RWPE2 (cell line): ENCODE measurements around the gene ARL6IP6.

Source experiments
- ATAC-seq: fragments of 200-7000 bp; cut with Tn5 transposase; 3 replicates; pipeline ENCODE4 v1.9.1; 2021; ENCODE audit warnings: low read depth
- DNase-seq: peaks from one replicate; pipeline ENCODE4 v3.0.0-alpha.2; 2020; ENCODE audit warnings: low spot score
- H3K27ac ChIP-seq: fragments of 450-650 bp; 2 replicates; pipeline ENCODE4 v1.5.1; 2017; ENCODE audit warnings: mild to moderate bottlenecking; ENCODE audit not compliant: poor library complexity, severe bottlenecking
- H3K27me3 ChIP-seq: fragments of 250-450 bp; sonication (Bioruptor Pico); 2 replicates; pipeline ENCODE4 v1.5.1; 2021; ENCODE audit warnings: mild to moderate bottlenecking, moderate library complexity; ENCODE audit not compliant: insufficient read depth, poor library complexity, severe bottlenecking
- H3K36me3 ChIP-seq: fragments of 250-450 bp; sonication (Bioruptor Pico); 2 replicates; pipeline ENCODE4 v1.5.1; 2020; ENCODE audit warnings: low read depth, mild to moderate bottlenecking, moderate library complexity
- H3K4me1 ChIP-seq: fragments of 250-450 bp; sonication (Bioruptor Pico); 2 replicates; pipeline ENCODE4 v1.5.1; 2021; ENCODE audit warnings: mild to moderate bottlenecking, moderate library complexity; ENCODE audit not compliant: insufficient read depth, poor library complexity, severe bottlenecking
- H3K4me3 ChIP-seq: fragments of 250-450 bp; sonication (Bioruptor Pico); 2 replicates; pipeline ENCODE4 v1.5.1; 2021; ENCODE audit warnings: mild to moderate bottlenecking, moderate library complexity; ENCODE audit not compliant: severe bottlenecking
- H3K9me3 ChIP-seq: fragments of 250-450 bp; sonication (Bioruptor Pico); 2 replicates; pipeline ENCODE4 v1.5.1; 2021; ENCODE audit warnings: mild to moderate bottlenecking, moderate library complexity; ENCODE audit not compliant: severe bottlenecking
- CTCF ChIP-seq: fragments of 450-650 bp; IDR thresholded peaks from one replicate; pipeline ENCODE4 v1.5.1; 2017; ENCODE audit warnings: mild to moderate bottlenecking, moderate library complexity; ENCODE audit not compliant: poor library complexity, severe bottlenecking

Gene ARL6IP6

GRCh38 chr2:152715112-152715511, 3.3 kb upstream of the ARL6IP6 start:
- Histone ChIP-seq H3K36me3 (peaks cover 59% of the 10 kb centered on the region), H3K27ac (no peak overlapping the region), H3K4me1 (peaks cover 10% of the 10 kb centered on the region), H3K9me3 (no peaks in the 10 kb centered on the region), H3K27me3 (no peaks in the 10 kb centered on the region), H3K4me3 (no peak overlapping the region)
- ATAC-seq (no peak), DNase-seq (no peak)
- TF ChIP-seq CTCF = no peak

- ATAC-seq (no peak), DNase-seq (no peak)
- TF ChIP-seq CTCF = peak; percentile 72
- H3K4me1 ChIP-seq = peaks cover 10% of the 10 kb centered on the region
- H3K9me3 ChIP-seq = no peaks in the 10 kb centered on the region
- peak overlapping the region; percentile 84 for H3K27ac ChIP-seq
- H3K27me3 ChIP-seq = no peaks in the 10 kb centered on the region
- peak overlapping the region; percentile 80 for H3K4me3 ChIP-seq
- peaks cover 51% of the 10 kb centered on the region for H3K36me3 ChIP-seq
Observed at GRCh38 chr2:152715854-152716428, 2.5 kb upstream of the ARL6IP6 start.

- no peak for TF ChIP-seq CTCF
- H3K4me3 ChIP-seq = peak overlapping the region; percentile 80
- ATAC-seq (peak; percentile 2; the same call in 1 of the 3 replicates), DNase-seq (no peak)
- no peaks in the 10 kb centered on the region for H3K9me3 ChIP-seq
- no peaks in the 10 kb centered on the region for H3K27me3 ChIP-seq
- H3K27ac ChIP-seq = peak overlapping the region; percentile 84
- H3K36me3 ChIP-seq = peaks cover 48% of the 10 kb centered on the region
- H3K4me1 ChIP-seq = peaks cover 10% of the 10 kb centered on the region
Observed at GRCh38 chr2:152716805-152717227, 1.6 kb upstream of the ARL6IP6 start.

GRCh38 chr2:152717228-152718075, 968 bp upstream of the ARL6IP6 start, which contains the start of gene PRPF40A:
PRPF40A (minus strand) TSS chr2:152717461; CDS start chr2:152717439, 22 bp downstream.
- H3K27ac ChIP-seq = peak within 1 kb of the TSS; percentile 84
- no peak for TF ChIP-seq CTCF
- H3K4me3 ChIP-seq = peak within 1 kb of the TSS; percentile 80
- H3K4me1 ChIP-seq = peaks cover 10% of the 10 kb centered on the region
- no peaks in the 10 kb centered on the region for H3K9me3 ChIP-seq
- DNase-seq = peak; percentile 98
- H3K27me3 ChIP-seq = no peaks in the 10 kb centered on the region
- ATAC-seq = peak; percentile 76
- peaks cover 48% of the 10 kb centered on the region for H3K36me3 ChIP-seq
